ENCODE data around the gene NCK2. TPM values are rescaled to one million over a fixed set of nuclear protein-coding genes. Genes with fewer than 3 reads are reported as not detected.
"Not testable (repeated sequence)": the region's sequence is repeated elsewhere in the genome, so short reads cannot be mapped to it uniquely, and the experiment has no call there.

Gene NCK2
- total RNA-seq, 1 experiment from 2014 or later: 75.4 TPM

DNA sequence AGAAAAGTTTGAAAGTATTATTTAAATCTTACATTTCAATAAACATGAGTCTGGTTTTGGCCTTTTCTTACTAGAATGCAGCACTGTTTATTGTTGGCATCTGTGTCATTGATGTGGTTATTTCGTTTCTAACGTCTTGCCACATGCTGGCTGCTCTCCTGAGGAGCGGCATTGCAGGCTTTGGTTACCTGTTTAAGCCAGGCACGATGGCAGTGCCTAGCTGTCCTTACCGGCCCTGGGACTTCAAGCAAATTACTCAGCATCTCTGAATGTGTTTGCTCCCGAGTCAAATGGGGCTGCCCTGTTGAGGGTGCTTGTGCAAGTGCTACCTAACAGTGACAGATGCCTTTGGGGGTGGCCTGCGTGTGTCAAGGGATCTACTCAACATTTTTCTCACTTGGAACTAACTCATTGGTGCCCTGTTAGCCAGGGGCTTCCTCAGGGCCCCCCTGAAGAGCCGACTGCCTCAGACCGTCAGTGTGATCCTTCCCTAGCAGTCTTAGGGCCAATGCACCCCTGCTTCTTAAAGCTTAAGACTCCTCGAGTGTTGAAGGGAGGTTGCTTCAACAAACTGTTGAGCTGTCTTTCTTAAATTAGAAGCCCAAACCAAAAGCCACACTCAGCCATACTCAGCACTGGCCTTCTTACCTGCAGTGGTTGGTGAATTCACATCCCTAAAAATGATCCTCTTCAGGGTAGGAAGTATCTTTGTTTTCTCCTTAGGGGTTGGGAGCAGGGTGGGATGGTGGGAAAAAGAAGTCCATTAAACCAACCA is 151.5 kb downstream of the NCK2 start:
- Mint-ChIP-seq H3K27me3 (ENCODE audit: low read depth) (no peaks in the 10 kb centered on the region), H3K4me1 (peaks cover 1% of the 10 kb centered on the region), H3K27ac (no peak overlapping the region), H3K36me3 (peaks cover 26% of the 10 kb centered on the region), H3K4me3 (no peak overlapping the region), H3K9me3 (peaks cover 35% of the 10 kb centered on the region)
- TF ChIP-seq ATF1 (CRISPR knock-in tag; IDR thresholded peaks at IDR 0.05): no peak
- no peak for TF ChIP-seq ZNF396 (CRISPR knock-in tag; IDR thresholded peaks at IDR 0.05; ENCODE audit: borderline replicate concordance)
- TF ChIP-seq IRF2 (CRISPR knock-in tag; IDR thresholded peaks at IDR 0.05; ENCODE audit: borderline replicate concordance, low read depth): no peak
- no peak for TF ChIP-seq ZNF232 (CRISPR knock-in tag; IDR thresholded peaks at IDR 0.05)
- TF ChIP-seq, protein P1, sequence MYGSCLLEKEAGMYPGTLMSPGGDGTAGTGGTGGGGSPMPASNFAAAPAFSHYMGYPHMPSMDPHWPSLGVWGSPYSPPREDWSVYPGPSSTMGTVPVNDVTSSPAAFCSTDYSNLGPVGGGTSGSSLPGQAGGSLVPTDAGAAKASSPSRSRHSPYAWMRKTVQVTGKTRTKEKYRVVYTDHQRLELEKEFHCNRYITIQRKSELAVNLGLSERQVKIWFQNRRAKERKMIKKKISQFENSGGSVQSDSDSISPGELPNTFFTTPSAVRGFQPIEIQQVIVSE (CRISPR knock-in tag; IDR thresholded peaks at IDR 0.05; ENCODE audit: borderline replicate concordance): no peak
- TF ChIP-seq, protein P2, sequence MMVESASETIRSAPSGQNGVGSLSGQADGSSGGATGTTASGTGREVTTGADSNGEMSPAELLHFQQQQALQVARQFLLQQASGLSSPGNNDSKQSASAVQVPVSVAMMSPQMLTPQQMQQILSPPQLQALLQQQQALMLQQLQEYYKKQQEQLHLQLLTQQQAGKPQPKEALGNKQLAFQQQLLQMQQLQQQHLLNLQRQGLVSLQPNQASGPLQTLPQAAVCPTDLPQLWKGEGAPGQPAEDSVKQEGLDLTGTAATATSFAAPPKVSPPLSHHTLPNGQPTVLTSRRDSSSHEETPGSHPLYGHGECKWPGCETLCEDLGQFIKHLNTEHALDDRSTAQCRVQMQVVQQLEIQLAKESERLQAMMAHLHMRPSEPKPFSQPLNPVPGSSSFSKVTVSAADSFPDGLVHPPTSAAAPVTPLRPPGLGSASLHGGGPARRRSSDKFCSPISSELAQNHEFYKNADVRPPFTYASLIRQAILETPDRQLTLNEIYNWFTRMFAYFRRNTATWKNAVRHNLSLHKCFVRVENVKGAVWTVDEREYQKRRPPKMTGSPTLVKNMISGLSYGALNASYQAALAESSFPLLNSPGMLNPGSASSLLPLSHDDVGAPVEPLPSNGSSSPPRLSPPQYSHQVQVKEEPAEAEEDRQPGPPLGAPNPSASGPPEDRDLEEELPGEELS (CRISPR knock-in tag; IDR thresholded peaks at IDR 0.05): no peak
- ChIA-PET POLR2A (no interaction called here), CTCF (no interaction called here)
- ATAC-seq (no peak; the same call in none of the 2 replicates), DNase-seq (ENCODE audit: low spot score) (no peak)

DNA sequence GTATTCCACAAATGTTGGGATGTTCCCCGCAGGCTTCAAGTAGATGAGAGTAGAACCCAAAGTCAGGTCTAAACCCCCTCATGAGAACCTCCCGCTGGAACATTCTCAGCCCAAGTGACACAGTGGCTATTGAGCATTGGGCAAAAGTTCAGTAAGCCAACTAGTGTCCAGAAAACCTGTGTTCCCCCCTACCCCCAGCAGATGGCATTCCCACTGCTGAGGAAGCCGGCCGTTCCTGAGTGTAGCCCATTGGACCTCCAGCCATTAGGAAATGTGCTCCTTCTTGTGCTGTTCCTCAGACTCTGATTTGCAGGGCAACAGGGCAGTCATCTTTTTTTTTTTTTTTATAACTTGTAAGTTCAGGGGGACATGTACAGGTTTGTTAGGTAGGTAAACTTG is 152.1 kb downstream of the NCK2 start:
- Mint-ChIP-seq H3K36me3 (peaks cover 26% of the 10 kb centered on the region), H3K4me1 (no peaks in the 10 kb centered on the region), H3K27ac (no peak overlapping the region), H3K4me3 (no peak overlapping the region), H3K27me3 (ENCODE audit: low read depth) (no peaks in the 10 kb centered on the region), H3K9me3 (peaks cover 35% of the 10 kb centered on the region)
- POLR2A ChIA-PET: no interaction called here
- ATAC-seq (peak; percentile 69), DNase-seq (ENCODE audit: low spot score) (no peak)
- TF ChIP-seq, protein P3, sequence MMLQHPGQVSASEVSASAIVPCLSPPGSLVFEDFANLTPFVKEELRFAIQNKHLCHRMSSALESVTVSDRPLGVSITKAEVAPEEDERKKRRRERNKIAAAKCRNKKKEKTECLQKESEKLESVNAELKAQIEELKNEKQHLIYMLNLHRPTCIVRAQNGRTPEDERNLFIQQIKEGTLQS (CRISPR knock-in tag; conservative IDR thresholded peaks at IDR 0.05): no peak
- no peak for TF ChIP-seq SMAD3 (CRISPR knock-in tag; IDR thresholded peaks at IDR 0.05; ENCODE audit: borderline replicate concordance)
- no peak for TF ChIP-seq NR1H2 (CRISPR knock-in tag; IDR thresholded peaks at IDR 0.05)
- no peak for TF ChIP-seq ZNF671 (CRISPR knock-in tag; IDR thresholded peaks at IDR 0.05)
- TF ChIP-seq CREM (CRISPR knock-in tag; IDR thresholded peaks at IDR 0.05): no peak
- TF ChIP-seq FOXJ3 (CRISPR knock-in tag; IDR thresholded peaks at IDR 0.05; ENCODE audit: borderline replicate concordance): no peak
- no peak for TF ChIP-seq GRHL2 (CRISPR knock-in tag; IDR thresholded peaks at IDR 0.05; ENCODE audit: insufficient replicate concordance, severe bottlenecking)
- TF ChIP-seq, protein P4, sequence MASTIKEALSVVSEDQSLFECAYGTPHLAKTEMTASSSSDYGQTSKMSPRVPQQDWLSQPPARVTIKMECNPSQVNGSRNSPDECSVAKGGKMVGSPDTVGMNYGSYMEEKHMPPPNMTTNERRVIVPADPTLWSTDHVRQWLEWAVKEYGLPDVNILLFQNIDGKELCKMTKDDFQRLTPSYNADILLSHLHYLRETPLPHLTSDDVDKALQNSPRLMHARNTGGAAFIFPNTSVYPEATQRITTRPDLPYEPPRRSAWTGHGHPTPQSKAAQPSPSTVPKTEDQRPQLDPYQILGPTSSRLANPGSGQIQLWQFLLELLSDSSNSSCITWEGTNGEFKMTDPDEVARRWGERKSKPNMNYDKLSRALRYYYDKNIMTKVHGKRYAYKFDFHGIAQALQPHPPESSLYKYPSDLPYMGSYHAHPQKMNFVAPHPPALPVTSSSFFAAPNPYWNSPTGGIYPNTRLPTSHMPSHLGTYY (CRISPR knock-in tag; IDR thresholded peaks at IDR 0.05): no peak
- TF ChIP-seq RELA (CRISPR knock-in tag; IDR thresholded peaks at IDR 0.05; ENCODE audit: borderline replicate concordance): no peak
- no peak for TF ChIP-seq OVOL2 (CRISPR knock-in tag; IDR thresholded peaks at IDR 0.05; ENCODE audit: borderline replicate concordance)
- TF ChIP-seq ELF4 (CRISPR knock-in tag; IDR thresholded peaks at IDR 0.05; ENCODE audit: low read depth): no peak
- TF ChIP-seq TCF7 (CRISPR knock-in tag; IDR thresholded peaks at IDR 0.05; ENCODE audit: low read depth): no peak
- TF ChIP-seq, protein P5, sequence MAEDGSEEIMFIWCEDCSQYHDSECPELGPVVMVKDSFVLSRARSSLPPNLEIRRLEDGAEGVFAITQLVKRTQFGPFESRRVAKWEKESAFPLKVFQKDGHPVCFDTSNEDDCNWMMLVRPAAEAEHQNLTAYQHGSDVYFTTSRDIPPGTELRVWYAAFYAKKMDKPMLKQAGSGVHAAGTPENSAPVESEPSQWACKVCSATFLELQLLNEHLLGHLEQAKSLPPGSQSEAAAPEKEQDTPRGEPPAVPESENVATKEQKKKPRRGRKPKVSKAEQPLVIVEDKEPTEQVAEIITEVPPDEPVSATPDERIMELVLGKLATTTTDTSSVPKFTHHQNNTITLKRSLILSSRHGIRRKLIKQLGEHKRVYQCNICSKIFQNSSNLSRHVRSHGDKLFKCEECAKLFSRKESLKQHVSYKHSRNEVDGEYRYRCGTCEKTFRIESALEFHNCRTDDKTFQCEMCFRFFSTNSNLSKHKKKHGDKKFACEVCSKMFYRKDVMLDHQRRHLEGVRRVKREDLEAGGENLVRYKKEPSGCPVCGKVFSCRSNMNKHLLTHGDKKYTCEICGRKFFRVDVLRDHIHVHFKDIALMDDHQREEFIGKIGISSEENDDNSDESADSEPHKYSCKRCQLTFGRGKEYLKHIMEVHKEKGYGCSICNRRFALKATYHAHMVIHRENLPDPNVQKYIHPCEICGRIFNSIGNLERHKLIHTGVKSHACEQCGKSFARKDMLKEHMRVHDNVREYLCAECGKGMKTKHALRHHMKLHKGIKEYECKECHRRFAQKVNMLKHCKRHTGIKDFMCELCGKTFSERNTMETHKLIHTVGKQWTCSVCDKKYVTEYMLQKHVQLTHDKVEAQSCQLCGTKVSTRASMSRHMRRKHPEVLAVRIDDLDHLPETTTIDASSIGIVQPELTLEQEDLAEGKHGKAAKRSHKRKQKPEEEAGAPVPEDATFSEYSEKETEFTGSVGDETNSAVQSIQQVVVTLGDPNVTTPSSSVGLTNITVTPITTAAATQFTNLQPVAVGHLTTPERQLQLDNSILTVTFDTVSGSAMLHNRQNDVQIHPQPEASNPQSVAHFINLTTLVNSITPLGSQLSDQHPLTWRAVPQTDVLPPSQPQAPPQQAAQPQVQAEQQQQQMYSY (CRISPR knock-in tag; IDR thresholded peaks at IDR 0.05): no peak
- TF ChIP-seq, protein P6, sequence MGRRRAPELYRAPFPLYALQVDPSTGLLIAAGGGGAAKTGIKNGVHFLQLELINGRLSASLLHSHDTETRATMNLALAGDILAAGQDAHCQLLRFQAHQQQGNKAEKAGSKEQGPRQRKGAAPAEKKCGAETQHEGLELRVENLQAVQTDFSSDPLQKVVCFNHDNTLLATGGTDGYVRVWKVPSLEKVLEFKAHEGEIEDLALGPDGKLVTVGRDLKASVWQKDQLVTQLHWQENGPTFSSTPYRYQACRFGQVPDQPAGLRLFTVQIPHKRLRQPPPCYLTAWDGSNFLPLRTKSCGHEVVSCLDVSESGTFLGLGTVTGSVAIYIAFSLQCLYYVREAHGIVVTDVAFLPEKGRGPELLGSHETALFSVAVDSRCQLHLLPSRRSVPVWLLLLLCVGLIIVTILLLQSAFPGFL (CRISPR knock-in tag; IDR thresholded peaks at IDR 0.05; ENCODE audit: borderline replicate concordance): no peak
- CTCF ChIA-PET: no interaction called here

DNA sequence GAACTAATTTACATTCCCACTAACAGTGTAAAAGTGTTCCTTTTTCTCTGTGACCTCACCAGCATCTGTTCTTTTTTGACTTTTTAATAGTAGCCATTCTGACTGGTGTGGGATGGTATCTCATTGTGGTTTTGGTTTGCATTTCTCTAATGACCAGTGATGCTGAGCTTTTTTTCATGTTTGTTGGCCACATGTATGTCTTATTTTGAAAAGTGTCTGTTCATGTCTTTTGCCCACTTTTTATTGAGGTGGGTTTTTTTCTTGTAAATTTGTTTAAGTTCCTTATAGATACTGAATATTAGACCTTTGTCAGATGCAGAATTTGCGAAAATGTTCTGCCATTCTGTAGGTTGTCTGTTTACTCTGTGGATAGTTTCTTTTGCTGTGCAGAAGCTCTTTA is 153.0 kb downstream of the NCK2 start:
- Mint-ChIP-seq H3K36me3 (peaks cover 26% of the 10 kb centered on the region), H3K9me3 (peaks cover 35% of the 10 kb centered on the region)
- ATAC-seq; H3K27ac Mint-ChIP-seq; H3K4me3 Mint-ChIP-seq; DNase-seq (ENCODE audit: low spot score); CTCF ChIA-PET; H3K27me3 Mint-ChIP-seq (ENCODE audit: low read depth); H3K4me1 Mint-ChIP-seq; POLR2A ChIA-PET: not testable (repeated sequence)

Measured in WTC11 (cell line).